HepG2 (cell line): ENCODE data around the gene ZNF281. TPM values are rescaled to one million over a fixed set of nuclear protein-coding genes. Genes with fewer than 3 reads are reported as not detected.

Experiments used
- FOXA3 ChIP-seq: IDR thresholded peaks from 2 replicates; pipeline ENCODE4 v1.6.1; 2016; ENCODE audit warnings: missing genetic modification reagents, missing compliant biosample characterization
- FOXC1 ChIP-seq: sonication (generic); formaldehyde crosslinking; IDR thresholded peaks from 2 replicates; pipeline ENCODE4 v1.8.0; 2022; ENCODE audit warnings: mild to moderate bottlenecking, missing genetic modification reagents, borderline replicate concordance
- FOXK1 ChIP-seq: sonication (generic); formaldehyde crosslinking; IDR thresholded peaks from 2 replicates; pipeline ENCODE4 v1.4.0; 2020; ENCODE audit warnings: low read depth, missing genetic modification reagents, borderline replicate concordance
- GRHL1 ChIP-seq: sonication (generic); formaldehyde crosslinking; conservative IDR thresholded peaks from 2 replicates; pipeline ENCODE4 v1.8.0; 2022; ENCODE audit warnings: missing genetic modification reagents
- HES4 ChIP-seq: sonication (generic); formaldehyde crosslinking; IDR thresholded peaks from 2 replicates; pipeline ENCODE4 v1.9.0; 2021; ENCODE audit warnings: mild to moderate bottlenecking, missing genetic modification reagents, borderline replicate concordance
- SRSF9 ChIP-seq: fragments of 200-400 bp; formaldehyde crosslinking; IDR thresholded peaks from 2 replicates; pipeline ENCODE4 v1.6.1; 2018; ENCODE audit warnings: borderline replicate concordance, mild to moderate bottlenecking, low read depth, low read length; ENCODE audit not compliant: insufficient read depth, poor library complexity, severe bottlenecking
- TBX3 ChIP-seq: fragments of 450-650 bp; IDR thresholded peaks from 2 replicates; pipeline ENCODE4 v1.6.1; 2017; ENCODE audit warnings: antibody characterized with exemption, mild to moderate bottlenecking, inconsistent platforms, borderline replicate concordance
- TRIM22 ChIP-seq: fragments of 450-650 bp; IDR thresholded peaks from 2 replicates; pipeline ENCODE4 v1.6.1; 2017
- ZBTB7B ChIP-seq: sonication (generic); formaldehyde crosslinking; IDR thresholded peaks from 2 replicates; pipeline ENCODE4 v1.4.0; 2020; ENCODE audit warnings: missing genetic modification reagents
- ZMAT5 ChIP-seq: sonication (generic); formaldehyde crosslinking; IDR thresholded peaks from 2 replicates; pipeline ENCODE4 v1.5.0; 2020; ENCODE audit warnings: mild to moderate bottlenecking, low read depth, missing genetic modification reagents, borderline replicate concordance
- ZNF18 ChIP-seq: sonication (generic); formaldehyde crosslinking; IDR thresholded peaks from 2 replicates; pipeline ENCODE4 v1.8.0; 2022; ENCODE audit warnings: mild to moderate bottlenecking, missing genetic modification reagents; ENCODE audit not compliant: insufficient replicate concordance
- ZNF318 ChIP-seq: sonication (generic); formaldehyde crosslinking; IDR thresholded peaks from 2 replicates; pipeline ENCODE4 v1.4.0; 2020; ENCODE audit warnings: mild to moderate bottlenecking, missing genetic modification reagents
- ZNF562 ChIP-seq: sonication (generic); formaldehyde crosslinking; IDR thresholded peaks from 2 replicates; pipeline ENCODE4 v1.8.0; 2022; ENCODE audit warnings: missing genetic modification reagents, borderline replicate concordance
- ZNF605 ChIP-seq: sonication (generic); formaldehyde crosslinking; IDR thresholded peaks from 2 replicates; pipeline ENCODE4 v1.8.0; 2022; ENCODE audit warnings: mild to moderate bottlenecking, missing genetic modification reagents
- ZNF619 ChIP-seq: sonication (generic); formaldehyde crosslinking; IDR thresholded peaks from 2 replicates; pipeline ENCODE4 v1.4.0; 2020; ENCODE audit warnings: mild to moderate bottlenecking, missing genetic modification reagents
- ZSCAN12 ChIP-seq: sonication (generic); formaldehyde crosslinking; IDR thresholded peaks from 2 replicates; pipeline ENCODE4 v1.9.0; 2021; ENCODE audit warnings: mild to moderate bottlenecking, missing genetic modification reagents
- polyA plus RNA-seq, 8 experiments: library from polyadenylated mRNA; depleted of rRNA in 3 of 8; stranded (reverse) in 7 of 8; unstranded in 1 of 8; fragments of >200 nt; fragmentation: Illumina TruSeq in 4 of 8; extraction: Trizol in 4 of 8; gene quantifications; 2 replicates each; pipeline versions ENCODE4 v1.2.1 to v1.2.3, GENCODE V29; 2011 to 2016; ENCODE audit warnings: low read depth in 4 of 8, missing spikeins in 1 of 8, mixed read lengths in 1 of 8; ENCODE audit not compliant: insufficient read depth in 1 of 8
- total RNA-seq, 5 experiments: library from RNA; depleted of rRNA; stranded (reverse); fragments of >200 nt; fragmentation: Illumina TruSeq; extraction: Trizol; gene quantifications; 2 replicates each; pipeline ENCODE4 v1.2.3, GENCODE V29; 2016; ENCODE audit warnings: low read depth in 1 of 5

ZNF281 gene
- total and polyA plus RNA-seq, 2 of the 13 experiments (the other 11 are each of a cell fraction or from before 2014, with no cell fraction given) = 7.7 to 20.6 TPM

DNA sequence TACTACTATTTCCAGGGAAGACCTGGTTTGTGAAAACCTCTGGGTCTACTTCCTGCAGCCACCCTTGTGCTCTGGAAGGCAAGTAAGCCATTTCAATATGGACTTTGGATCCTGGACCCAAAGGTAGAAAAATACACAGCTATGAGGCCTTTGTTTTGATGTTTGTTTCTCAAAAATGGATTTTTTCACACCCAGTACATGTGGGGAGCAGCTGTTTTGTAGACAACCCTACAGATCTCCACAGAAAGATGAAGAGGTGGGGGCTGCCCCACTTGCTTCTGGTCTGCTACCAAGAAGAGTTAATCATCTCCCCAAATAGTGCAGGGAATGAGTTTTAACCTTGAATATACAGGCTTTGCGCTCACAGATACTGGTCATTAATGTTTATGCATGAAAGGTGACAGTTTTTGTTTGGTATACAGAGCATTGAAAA lies 29.2 kb downstream of the ZNF281 start (continued):
- no peak for TF ChIP-seq GRHL1
- TF ChIP-seq ZNF318 (CRISPR knock-in tag) = no peak
- TF ChIP-seq ZSCAN12 (CRISPR knock-in tag) = no peak
- 0 out of 2 replicates have a peak, but pooled peaks have one; percentile 41 for TF ChIP-seq FOXA3
- no peak for TF ChIP-seq ZNF619 (CRISPR knock-in tag)
- no peak for TF ChIP-seq SRSF9
- TF ChIP-seq HES4 (CRISPR knock-in tag) = no peak
- TF ChIP-seq ZNF605 (CRISPR knock-in tag) = 0 out of 2 replicates have a peak, but pooled peaks have one; percentile 31
- no peak for TF ChIP-seq ZBTB7B
- no peak for TF ChIP-seq ZNF18 (CRISPR knock-in tag)
- TF ChIP-seq ZMAT5 = no peak
- TF ChIP-seq FOXK1 (CRISPR knock-in tag) = peak; percentile 47; the same call in 1 of the 2 replicates
- no peak for TF ChIP-seq ZNF562 (CRISPR knock-in tag)
- TF ChIP-seq FOXC1 = no peak
- no peak for TF ChIP-seq TRIM22
- TF ChIP-seq TBX3 = peak; percentile 19; the same call in 1 of the 2 replicates
